SH-SY5Y (cell line): ENCODE measurements around the gene COLEC12.

Experiments used
- GATA2 ChIP-seq: IDR thresholded peaks from 2 replicates; pipeline ENCODE4 v1.6.1; 2011; ENCODE audit warnings: mild to moderate bottlenecking, low read depth, low read length
- GATA3 ChIP-seq: IDR thresholded peaks from 2 replicates; pipeline ENCODE4 v1.6.1; 2011; ENCODE audit warnings: low read depth, mild to moderate bottlenecking, low read length, moderate library complexity

Gene COLEC12

DNA sequence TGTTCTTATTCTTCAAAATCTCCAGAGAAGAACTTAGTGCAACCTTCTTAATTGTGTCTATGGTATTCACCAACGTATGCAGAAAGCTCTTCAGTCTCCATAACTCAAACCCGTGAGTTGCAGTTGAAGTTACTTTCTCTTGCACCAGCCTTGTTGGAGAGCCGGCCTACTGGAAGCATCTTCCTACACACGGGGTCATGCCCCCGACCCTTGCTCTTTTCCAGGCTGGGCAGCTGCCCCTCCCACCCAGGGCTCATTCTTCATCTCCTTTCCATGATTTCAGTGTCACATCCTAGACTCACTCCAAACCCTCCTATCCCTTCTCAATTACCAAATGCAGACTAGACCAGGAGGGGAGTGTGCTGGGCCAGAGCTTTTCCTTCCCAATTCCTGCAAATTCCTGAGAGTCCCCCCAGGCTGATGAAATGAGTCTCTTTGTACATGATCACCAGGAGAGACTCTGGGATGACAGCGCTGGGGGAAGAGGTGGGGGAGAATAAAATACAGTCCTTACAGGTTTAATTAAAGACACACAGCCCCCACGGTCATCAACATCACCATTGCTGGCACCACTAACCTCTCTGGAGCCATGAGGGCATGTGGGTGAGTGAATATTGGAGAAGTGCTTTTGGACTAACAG, 75.3 kb downstream of the COLEC12 start:
- TF ChIP-seq GATA3: no peak
- no peak for TF ChIP-seq GATA2

GRCh38 chr18:424668-425067, 75.8 kb downstream of the COLEC12 start:
- TF ChIP-seq GATA3 (no peak), GATA2 (no peak)

DNA sequence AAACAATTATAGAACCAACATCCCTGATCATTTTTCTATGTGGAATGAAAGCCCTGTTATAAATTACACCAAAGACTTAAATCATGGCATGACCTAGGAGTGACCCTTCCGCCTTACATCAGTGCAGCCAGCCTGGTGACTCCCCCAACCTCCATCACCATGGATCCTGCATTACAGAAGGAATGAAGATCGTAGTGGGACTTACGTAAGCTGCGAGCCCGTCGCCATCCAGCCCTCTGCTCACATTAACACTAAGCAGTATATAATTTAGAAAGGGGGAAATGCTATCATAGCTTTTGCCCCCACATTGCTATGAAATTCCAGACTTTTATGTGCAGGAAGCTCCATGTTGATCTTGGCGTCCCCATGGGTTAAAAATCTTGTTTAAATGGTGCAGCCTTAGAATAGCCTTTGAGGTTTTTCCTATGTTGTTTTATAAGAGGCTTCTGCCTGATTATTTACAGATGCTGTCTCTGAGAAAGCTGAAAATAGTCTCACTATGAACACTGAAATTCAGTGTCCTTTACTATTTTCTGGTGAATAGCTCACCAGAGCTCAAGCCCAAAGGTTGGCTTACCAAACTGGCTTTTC, 76.3 kb downstream of the COLEC12 start:
- TF ChIP-seq GATA3: no peak
- no peak for TF ChIP-seq GATA2

DNA sequence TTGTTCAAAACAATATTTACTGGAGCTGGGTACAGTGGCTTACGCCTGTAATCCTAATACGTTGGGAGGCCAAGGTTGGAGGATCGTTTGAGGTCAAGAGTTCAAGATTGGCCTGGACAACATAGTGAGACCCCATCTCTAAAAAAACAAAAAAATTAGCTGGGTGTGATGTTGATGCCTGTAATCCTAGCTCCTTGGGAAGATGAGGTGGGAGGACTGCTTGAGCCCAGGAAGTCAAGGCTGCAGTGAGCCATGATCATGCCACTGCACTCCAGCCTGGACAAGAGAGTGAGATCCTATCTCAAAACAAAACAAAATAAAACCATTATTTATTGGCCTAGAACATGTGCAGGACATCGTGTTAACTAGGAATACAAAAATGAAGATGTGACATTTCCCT, 77.5 kb downstream of the COLEC12 start:
- TF ChIP-seq GATA3 (no peak), GATA2 (no peak)

DNA sequence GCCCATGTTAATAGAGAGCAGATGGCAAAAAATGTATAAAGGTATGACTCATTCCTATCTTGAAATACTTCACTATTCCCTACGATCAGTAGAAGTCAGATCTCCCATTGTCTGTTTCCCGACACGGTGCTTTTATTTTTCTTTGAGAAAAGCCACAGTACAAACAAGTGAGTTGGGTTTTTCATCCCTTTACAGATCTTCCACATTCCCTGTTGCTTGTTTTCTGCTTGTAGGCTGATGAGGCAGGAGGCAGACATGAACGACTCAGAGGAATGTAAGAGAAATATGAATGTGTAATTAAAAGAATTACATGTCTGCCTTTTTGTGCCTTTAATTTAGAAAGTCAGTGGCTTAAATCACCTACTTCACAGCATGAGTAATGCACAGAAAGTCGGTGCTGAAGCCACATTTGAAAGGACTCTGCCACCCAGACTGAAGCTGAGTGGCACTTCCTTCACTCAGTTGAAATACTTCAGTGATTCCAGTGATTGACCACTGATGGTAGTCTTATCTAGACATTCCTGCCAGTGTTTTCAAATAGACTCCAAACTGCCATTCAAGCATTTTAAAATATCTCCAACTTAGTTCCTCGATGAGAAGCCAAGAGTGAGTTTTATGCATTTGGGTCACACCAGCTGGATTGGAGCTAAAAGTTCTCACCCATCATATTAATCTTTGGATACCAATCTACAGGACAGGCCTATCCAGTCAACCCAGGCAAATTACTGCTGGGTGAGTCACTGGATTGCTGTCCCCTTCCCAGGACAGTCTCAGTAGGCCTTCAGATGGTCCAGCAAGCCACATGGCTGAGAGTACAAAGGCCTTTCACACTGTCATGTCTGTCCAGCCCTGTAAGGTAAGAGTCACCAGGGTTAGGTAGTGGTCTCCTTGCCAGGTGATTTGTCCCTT, 79.0 kb downstream of the COLEC12 start:
- TF ChIP-seq GATA3: no peak
- TF ChIP-seq GATA2: no peak

DNA sequence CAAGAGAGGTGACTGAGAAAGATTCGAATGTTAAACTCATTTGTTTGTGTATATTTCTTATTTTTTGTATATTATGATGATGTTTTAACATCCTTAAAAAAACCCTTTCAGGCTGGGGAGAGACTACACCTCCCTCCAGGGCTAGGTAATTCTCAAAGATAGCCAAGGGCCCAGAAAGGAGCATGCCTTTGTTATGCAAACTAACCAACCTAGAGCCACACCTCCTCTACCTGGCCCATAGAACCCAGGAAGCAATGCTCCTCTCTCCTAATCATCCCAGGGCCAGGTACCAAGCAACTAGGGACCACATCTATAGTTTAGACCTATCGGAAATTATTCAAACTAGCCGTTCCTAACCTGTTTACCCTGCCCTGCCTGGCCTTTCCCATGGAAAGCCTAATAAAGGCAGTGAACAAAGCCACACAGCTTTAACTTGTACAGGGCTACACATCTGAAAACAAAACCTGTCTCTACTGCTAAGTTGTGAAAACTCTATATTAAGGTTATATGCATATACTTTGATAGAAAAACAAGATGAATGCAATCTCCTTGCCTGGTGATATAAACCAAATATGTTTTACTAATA, 79.7 kb downstream of the COLEC12 start:
- TF ChIP-seq GATA3 (no peak), GATA2 (no peak)

DNA sequence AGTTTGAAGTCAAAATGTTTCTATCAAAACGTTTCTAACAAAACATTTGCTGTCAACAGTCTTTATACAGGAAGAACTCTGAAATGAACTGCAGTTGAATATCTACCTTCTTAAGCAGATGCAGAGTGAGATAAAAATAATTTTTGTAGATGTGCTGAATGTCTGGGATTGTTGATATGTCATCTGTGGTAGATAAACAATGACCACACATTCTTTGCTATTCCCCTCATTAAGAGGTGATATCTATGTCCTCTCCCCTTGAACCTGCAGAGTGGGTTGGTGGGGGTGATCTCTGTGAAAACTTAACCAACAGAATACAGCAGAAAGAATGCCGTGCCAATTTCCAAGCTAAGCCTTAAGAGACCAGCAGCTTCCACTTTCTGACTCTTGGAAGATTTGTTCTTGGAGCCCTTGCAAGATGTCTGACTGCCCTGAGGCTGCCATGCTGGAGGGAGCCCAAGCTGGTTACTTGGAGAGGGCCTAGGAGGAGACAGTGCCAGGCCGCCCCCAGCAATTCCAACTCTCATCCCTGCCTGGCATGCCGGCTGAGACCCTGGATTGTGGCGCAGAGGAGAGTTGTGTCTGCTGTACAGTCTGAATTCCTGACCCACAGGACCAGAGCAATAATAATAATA, 80.8 kb downstream of the COLEC12 start:
- no peak for TF ChIP-seq GATA3
- TF ChIP-seq GATA2: no peak

DNA sequence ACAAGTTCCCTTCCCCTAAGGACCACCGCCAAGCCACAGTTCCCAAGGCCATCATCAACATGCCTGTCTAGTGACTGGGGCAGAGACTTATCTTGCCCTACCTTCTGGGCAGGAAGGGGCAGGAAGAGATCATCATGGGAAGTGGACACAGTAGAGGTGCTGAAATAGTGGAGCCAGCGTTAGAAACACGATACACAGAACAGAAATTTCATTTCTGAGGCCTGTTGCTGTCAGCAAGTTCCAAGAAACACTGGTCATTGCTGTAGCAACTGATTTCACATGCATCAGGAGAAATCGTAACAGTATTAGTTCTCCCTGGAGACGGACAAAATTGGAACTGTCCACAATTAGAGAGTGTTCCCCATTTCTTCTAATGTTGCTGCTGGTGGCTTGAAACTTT, 83.0 kb downstream of the COLEC12 start:
- no peak for TF ChIP-seq GATA2
- no peak for TF ChIP-seq GATA3

DNA sequence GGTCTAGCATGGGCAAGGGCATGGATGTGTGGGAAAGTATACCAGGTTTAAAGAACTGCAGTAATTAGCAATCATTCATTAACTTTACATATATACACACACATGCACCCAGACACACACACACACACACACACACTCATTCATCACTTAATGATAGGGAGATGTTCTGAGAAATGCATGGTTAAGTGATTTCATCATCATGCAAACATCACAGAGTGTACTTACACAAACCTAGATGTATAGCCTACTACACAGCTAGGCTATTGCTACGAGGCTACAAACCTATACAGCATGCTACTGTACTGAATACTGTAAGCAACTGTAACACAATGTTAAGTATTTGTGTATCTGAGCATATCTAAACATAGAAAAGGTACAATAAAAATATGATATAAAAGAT, 83.6 kb downstream of the COLEC12 start:
- TF ChIP-seq GATA3: no peak
- no peak for TF ChIP-seq GATA2

GRCh38 chr18:415617-416612, 84.6 kb downstream of the COLEC12 start:
- TF ChIP-seq GATA2 (no peak), GATA3 (no peak)

DNA sequence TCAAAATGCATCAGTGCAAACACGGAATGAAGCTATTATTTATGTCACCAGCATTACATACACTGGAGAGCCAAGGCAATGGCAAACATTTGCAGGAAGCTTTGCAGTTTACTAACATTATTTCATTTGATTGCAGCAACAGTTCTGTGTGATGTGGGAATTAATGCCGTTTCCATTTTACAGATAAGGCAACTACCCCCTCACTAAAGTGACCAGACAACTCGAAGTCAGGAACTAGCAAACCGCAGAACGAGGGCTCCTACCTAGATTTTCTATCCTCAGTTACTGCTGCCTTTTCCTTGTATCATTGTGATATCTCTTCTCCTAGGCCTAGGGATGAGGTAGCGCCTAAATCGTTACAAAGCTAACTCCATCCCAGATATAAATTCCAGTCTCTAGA, 85.5 kb downstream of the COLEC12 start:
- TF ChIP-seq GATA3 (no peak), GATA2 (no peak)

- TF ChIP-seq GATA2 (no peak), GATA3 (no peak)
These were observed 87.3 kb downstream of the COLEC12 start for GRCh38 chr18:413233-413632.

DNA sequence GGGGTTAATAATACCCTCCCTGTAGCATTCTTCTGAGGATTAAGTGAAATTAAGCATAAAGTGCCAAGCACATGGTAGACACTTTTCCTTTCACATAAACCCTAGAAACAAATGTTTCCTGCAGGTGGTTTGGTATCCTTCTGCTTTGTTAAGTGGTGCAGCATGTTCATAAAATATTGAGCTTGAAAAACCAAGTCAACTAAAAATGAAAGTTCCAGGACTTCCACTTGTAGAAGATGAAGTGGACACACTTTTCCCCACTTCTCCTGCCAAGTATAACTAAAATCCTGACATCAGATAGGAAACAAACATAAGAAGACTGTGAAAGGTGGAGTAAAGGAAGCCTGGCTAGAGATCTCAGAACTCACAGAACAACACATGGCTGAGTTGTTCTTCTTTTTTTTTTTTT, 90.5 kb downstream of the COLEC12 start:
- TF ChIP-seq GATA3: no peak
- TF ChIP-seq GATA2: no peak

DNA sequence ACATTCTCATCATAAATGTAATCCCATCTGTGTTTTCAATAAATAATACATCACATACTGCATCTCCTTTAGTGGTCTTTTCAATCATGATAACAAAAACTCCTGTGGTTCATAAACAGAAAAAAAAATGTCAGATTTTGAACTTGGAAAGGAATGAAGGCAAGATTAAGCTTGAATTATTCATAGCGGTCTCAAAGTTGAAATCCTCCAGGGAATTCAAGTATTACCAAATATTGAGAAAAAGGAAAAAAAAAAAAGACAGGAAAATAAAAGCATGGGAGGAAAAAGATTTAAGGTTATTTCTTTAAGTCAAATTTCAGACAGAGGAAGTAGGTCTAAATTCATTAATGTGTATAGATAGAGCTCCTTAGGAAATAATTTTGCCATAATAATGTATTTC, 92.1 kb downstream of the COLEC12 start:
- TF ChIP-seq GATA2 (no peak), GATA3 (no peak)
